ENCODE measurements around the gene ADGRG1.

ADGRG1 gene

DNA sequence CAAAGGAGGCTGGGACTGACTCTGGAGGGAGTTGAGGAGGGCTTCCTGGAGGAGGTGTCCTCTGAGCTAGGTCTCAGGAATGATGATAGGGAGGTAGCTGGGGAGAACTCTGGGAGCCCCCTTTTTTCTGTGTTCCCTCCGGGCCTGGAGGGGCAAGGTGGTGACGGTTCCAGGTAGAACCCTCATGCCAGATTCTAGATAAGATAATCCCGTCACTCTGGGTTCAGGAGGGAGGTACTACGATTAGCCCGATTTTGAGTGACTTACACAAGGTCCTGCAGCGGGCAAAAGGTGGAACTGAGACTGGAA lies 21.0 kb downstream of the ADGRG1 start:
- ATAC-seq = no peak

- no peak for ATAC-seq
Measured at GRCh38 chr16:57649846-57650245, 21.4 kb downstream of the ADGRG1 start.

DNA sequence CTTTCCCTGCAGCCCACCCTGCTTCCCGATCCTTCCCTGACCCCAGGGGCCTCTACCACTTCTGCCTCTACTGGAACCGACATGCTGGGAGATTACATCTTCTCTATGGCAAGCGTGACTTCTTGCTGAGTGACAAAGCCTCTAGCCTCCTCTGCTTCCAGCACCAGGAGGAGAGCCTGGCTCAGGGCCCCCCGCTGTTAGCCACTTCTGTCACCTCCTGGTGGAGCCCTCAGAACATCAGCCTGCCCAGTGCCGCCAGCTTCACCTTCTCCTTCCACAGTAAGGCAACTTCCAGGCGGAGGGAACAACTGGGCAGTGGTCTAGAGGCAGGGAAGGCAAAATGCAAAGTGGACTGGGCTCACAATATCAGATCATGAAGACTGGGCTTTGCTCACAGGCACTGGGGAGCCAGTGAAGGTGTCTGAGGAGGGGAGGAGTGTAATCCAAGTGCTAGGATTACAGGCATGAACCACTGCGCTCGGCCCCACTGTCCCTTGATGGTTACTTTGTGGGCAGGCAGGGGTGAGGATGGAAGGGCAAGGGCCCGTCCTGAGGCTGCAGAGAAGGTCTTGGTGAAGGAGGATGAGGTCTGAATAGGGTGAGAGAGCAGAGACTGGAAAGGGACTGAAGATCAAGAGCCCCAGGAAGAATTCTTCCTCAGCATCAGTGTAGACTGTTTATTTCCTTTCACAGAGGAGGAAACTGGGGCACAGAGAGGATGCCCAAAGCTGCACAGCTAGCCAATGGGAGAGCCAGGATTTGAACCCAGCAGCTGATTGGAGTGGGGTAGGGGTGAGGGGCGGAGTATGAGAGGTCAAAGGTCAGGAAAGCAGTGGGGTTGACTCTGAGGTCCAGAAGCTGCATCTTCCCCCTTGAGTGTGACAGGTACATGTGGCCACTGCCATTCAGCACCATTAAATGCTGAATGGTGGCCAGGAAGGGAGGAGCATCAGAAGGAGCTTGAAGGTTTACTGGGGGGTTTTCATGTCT lies 23.2 kb downstream of the ADGRG1 start:
- ATAC-seq = no peak

- ATAC-seq = no peak
Measured at GRCh38 chr16:57652695-57653471, 24.5 kb downstream of the ADGRG1 start.

- ATAC-seq = no peak
Measured at GRCh38 chr16:57653936-57654335, 25.5 kb downstream of the ADGRG1 start.

- no peak for ATAC-seq
Measured at GRCh38 chr16:57656342-57656955, 28.0 kb downstream of the ADGRG1 start.

DNA sequence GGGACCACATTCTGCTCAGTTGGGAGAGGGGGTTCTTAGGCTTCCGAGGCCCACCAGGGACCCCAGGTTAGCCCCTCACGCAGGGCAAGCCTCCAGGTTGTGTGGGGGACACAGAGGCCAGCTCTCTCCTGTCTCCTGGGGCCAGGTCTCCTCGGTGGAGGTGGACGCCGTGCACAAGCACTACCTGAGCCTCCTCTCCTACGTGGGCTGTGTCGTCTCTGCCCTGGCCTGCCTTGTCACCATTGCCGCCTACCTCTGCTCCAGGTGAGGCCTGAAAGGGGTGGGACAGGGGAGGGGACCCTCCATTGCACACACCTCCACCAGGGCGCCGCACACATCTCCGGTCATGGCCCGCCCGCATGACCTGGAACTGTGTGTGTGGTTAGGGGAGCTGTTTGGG lies 28.8 kb downstream of the ADGRG1 start:
- no peak for ATAC-seq

GRCh38 chr16:57658130-57658877 lies 29.9 kb downstream of the ADGRG1 start:
- ATAC-seq = no peak

- ATAC-seq = no peak
Measured at GRCh38 chr16:57658878-57659674, 30.6 kb downstream of the ADGRG1 start.

DNA sequence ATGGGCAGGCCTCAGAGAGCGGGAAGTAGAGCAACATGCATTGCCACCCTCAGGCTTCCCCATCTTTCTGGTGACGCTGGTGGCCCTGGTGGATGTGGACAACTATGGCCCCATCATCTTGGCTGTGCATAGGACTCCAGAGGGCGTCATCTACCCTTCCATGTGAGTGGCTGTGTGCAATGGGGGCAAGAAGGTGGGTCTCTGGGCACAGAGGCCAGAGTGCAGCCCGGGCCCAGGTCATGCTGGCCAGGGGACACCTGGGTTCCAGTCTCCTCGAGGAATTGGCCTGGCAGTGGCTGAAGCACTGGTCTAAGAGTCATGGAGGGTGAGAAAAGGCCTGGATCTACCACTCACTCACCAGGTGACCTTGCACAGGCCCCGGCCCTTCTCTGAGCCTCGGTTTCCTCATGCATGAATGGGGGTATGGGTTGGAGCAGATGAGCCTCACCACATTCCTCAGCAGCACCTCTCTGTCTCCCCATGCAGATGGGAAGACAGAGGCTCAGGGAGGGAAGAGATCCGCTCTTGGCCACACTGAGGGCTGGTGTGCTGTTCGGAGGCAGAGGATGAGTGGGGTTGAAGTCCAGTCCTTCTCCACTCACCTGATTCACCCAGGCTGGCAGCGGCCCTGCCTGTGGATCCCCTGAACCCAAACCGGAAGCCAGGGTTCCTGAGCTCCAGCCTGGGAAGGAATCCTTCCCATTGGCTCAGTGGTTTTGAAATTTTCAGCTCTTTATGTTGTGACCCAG lies 32.5 kb downstream of the ADGRG1 start:
- ATAC-seq = no peak

- ATAC-seq = no peak
Measured at GRCh38 chr16:57661510-57661909, 33.1 kb downstream of the ADGRG1 start.

GRCh38 chr16:57661936-57662906 lies 33.8 kb downstream of the ADGRG1 start:
- ATAC-seq = no peak

DNA sequence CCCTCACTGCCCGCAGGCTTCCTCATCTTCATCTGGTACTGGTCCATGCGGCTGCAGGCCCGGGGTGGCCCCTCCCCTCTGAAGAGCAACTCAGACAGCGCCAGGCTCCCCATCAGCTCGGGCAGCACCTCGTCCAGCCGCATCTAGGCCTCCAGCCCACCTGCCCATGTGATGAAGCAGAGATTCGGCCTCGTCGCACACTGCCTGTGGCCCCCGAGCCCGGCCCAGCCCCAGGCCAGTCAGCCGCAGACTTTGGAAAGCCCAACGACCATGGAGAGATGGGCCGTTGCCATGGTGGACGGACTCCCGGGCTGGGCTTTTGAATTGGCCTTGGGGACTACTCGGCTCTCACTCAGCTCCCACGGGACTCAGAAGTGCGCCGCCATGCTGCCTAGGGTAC lies 35.0 kb downstream of the ADGRG1 start:
- ATAC-seq = no peak

- ATAC-seq = no peak
Measured at GRCh38 chr16:57663917-57664661, 35.7 kb downstream of the ADGRG1 start.

DNA sequence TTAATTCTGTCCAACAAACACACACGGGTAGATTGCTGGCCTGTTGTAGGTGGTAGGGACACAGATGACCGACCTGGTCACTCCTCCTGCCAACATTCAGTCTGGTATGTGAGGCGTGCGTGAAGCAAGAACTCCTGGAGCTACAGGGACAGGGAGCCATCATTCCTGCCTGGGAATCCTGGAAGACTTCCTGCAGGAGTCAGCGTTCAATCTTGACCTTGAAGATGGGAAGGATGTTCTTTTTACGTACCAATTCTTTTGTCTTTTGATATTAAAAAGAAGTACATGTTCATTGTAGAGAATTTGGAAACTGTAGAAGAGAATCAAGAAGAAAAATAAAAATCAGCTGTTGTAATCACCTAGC lies 36.2 kb downstream of the ADGRG1 start:
- ATAC-seq = no peak

- no peak for ATAC-seq
Measured at GRCh38 chr16:57665541-57665940, 37.1 kb downstream of the ADGRG1 start.

GRCh38 chr16:57666353-57667047 lies 38.1 kb downstream of the ADGRG1 start:
- no peak for ATAC-seq

- no peak for ATAC-seq
Measured at GRCh38 chr16:57667048-57667525, 38.7 kb downstream of the ADGRG1 start.

Measured in activated CD4-positive, CD25-positive, alpha-beta regulatory T cell treated with anti-CD3 and anti-CD28 coated beads, Interleukin-2, amount 50 U/mL, for 24 hours (primary cell).